ENCODE measurements around the gene COL23A1.

DNA sequence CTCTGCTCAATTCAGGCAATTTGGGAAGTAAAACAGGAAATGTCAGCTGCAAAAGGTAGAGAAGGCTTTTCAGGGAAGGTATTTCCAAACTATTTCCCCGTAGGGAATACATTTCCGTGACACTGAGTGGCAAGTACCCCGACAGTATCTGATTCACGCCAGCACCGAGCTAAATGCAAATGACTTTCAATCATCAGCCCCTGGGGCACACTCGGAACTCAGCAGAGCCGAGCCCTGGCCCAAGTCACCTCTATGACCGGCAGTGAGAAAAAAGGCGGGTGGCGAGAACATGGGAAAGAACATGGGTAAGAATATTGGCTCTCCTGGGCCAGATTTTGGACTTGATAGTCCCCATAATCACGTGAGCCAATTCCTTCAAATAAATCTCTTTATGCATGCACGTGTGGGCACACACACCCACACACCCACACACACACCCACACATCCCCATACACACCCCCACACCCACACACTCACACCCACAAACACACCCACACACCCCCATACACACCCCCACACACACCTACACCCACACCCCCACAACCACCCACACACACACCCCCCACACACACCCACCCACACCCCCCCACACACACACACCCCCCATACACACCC, 43.0 kb downstream of the COL23A1 start:
- TF ChIP-seq, protein P1, sequence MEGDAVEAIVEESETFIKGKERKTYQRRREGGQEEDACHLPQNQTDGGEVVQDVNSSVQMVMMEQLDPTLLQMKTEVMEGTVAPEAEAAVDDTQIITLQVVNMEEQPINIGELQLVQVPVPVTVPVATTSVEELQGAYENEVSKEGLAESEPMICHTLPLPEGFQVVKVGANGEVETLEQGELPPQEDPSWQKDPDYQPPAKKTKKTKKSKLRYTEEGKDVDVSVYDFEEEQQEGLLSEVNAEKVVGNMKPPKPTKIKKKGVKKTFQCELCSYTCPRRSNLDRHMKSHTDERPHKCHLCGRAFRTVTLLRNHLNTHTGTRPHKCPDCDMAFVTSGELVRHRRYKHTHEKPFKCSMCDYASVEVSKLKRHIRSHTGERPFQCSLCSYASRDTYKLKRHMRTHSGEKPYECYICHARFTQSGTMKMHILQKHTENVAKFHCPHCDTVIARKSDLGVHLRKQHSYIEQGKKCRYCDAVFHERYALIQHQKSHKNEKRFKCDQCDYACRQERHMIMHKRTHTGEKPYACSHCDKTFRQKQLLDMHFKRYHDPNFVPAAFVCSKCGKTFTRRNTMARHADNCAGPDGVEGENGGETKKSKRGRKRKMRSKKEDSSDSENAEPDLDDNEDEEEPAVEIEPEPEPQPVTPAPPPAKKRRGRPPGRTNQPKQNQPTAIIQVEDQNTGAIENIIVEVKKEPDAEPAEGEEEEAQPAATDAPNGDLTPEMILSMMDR (IDR thresholded peaks at IDR 0.05; ENCODE audit: low read depth, low read length): no peak
- no peak for TF ChIP-seq EZH2phosphoT487 (IDR thresholded peaks at IDR 0.05; ENCODE audit: low read depth)

All from OCI-LY3 (cell line).